SJSA1 (cell line): ENCODE measurements around the gene OR10H3. TPM values are rescaled to one million over a fixed set of nuclear protein-coding genes. Genes with fewer than 3 reads are reported as not detected.

Source experiments
- DNase-seq, 2 experiments: peaks; one replicate each; pipeline ENCODE4 v3.0.0-alpha.2; 2015 to 2020; ENCODE audit warnings: low spot score in 2 of 2, low read depth in 1 of 2
- H3K27ac ChIP-seq: fragments of 250-450 bp; sonication (Bioruptor Pico); 2 replicates; pipeline ENCODE4 v1.5.1; 2020; ENCODE audit warnings: mild to moderate bottlenecking, moderate library complexity
- H3K27me3 ChIP-seq: fragments of 250-450 bp; sonication (Bioruptor Pico); replicated peaks from 2 replicates; pipeline ENCODE4 v1.5.1; 2020; ENCODE audit warnings: mild to moderate bottlenecking, moderate library complexity
- H3K36me3 ChIP-seq: fragments of 250-450 bp; sonication (Bioruptor Pico); 2 replicates; pipeline ENCODE4 v1.5.1; 2020; ENCODE audit warnings: mild to moderate bottlenecking
- H3K4me1 ChIP-seq: fragments of 250-450 bp; sonication (Bioruptor Pico); replicated peaks from 2 replicates; pipeline ENCODE4 v1.6.1; 2021; ENCODE audit warnings: mild to moderate bottlenecking
- H3K4me3 ChIP-seq: fragments of 250-450 bp; sonication (Bioruptor Pico); 2 replicates; pipeline ENCODE4 v1.5.1; 2020; ENCODE audit warnings: mild to moderate bottlenecking
- H3K9me3 ChIP-seq: fragments of 250-450 bp; sonication (Bioruptor Pico); replicated peaks from 2 replicates; pipeline ENCODE4 v1.5.1; 2020; ENCODE audit warnings: mild to moderate bottlenecking
- total RNA-seq: library from RNA; depleted of rRNA; stranded (reverse); fragments of >200 nt; shearing (Covaris generic); gene quantifications from 2 replicates; pipeline ENCODE4 v1.2.3, GENCODE V29; 2014; rRNA removed

Gene OR10H3
- total RNA-seq, 1 experiment from 2014 or later: not detected

DNA sequence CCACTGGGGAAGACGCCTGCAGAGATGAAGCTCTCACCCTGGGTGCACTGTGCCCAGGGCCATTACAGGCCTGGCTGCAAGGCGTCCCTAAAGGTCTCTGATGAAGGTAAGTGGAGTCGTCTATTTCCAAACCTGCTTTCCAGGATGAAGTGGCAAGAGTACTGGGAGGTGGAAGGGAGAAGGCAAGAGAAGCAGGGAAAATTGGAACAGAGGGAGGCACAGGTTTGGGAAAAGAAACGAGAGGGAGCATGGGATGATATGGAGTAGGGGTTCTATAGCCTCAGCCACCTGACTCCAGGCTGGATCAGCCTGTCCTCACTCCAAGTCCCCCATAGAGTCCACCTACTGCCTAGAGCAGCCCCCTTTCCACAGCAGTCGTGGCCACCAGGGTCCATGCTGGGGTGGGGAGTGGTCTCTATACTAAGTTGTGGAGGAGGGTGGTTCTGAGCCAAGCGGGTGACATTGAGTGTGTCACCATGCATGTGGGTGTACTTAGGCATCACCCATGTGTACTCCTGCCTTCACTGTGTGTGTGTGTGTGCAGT lies 49.9 kb downstream of the OR10H3 start, which contains the start of gene OR10H5:
TSS of gene OR10H5 (plus strand) at position 51 of the 545 bp plus-strand sequence. CDS start 6,388 bp downstream, outside the sequence.
- H3K36me3 ChIP-seq: no peaks in the 10 kb centered on the region
- H3K27ac ChIP-seq: no peak within 1 kb of the TSS
- no peak for DNase-seq
- no peak within 1 kb of the TSS for H3K4me3 ChIP-seq
- H3K4me1 ChIP-seq: no peaks in the 10 kb centered on the region
- H3K27me3 ChIP-seq: no peaks in the 10 kb centered on the region
- H3K9me3 ChIP-seq: no peaks in the 10 kb centered on the region

DNA sequence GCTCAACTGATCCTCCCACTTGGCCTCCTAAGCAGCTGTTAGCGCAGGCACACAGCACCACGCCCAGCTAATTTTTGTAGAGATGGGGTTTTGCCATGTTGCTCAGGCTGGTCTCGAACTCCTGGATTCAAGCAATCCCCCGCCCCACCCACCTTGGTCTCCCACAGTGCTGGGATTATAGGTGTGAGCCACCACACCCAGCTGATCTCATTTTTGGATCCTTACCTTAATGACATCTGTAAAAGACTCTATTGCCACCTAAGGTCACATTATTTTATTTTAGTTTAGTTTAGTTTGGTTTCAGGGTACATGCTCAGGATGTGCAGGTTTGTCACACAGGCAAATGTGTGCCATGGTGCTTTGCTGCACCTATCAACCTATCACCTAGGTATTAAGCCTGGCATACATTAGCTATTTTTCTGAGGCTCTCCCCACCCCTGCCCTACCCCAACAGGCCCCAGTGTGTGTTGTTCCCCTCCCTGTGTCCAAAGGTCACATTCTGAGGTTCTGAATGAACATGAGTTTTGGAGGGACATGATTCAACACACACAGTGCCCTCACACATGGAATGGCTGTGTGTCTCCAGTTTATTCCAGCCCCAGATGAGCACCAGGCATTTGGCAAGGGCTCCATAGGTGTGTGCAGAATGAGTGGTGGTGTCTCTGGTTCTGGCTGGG lies 50.9 kb downstream of the OR10H3 start:
- Histone ChIP-seq H3K27me3 (no peaks in the 10 kb centered on the region), H3K36me3 (no peaks in the 10 kb centered on the region), H3K4me3 (no peak overlapping the region), H3K4me1 (no peaks in the 10 kb centered on the region), H3K9me3 (no peaks in the 10 kb centered on the region), H3K27ac (no peak overlapping the region)
- no peak for DNase-seq

DNA sequence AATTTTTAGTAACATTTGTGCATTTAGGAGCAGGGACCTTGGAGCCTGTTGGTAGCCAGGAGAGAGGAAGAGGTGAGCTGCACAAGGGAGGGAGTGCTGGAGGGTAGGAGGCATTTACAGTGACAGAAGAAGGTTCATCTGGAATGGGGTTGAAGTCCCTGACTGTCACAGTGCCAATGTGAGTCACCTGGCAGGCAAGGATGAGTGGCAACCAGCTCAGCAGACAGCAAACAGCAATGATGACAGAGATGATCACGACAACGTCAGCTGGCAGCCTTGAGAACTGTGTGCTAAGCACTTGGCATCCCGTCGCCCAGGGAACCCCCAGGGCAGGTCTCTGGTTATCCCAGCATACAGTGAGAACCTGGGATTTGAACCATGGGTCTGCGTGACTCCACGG lies 52.3 kb downstream of the OR10H3 start:
- no peaks in the 10 kb centered on the region for H3K4me1 ChIP-seq
- H3K4me3 ChIP-seq: no peak overlapping the region
- H3K27ac ChIP-seq: no peak overlapping the region

More for the DNA sequence above, 52.3 kb downstream of the OR10H3 start:
- Histone ChIP-seq H3K36me3 (no peaks in the 10 kb centered on the region), H3K27me3 (no peaks in the 10 kb centered on the region), H3K9me3 (no peaks in the 10 kb centered on the region)
- DNase-seq: no peak

Other genes with a start within 250 kb of the OR10H3 start
- not detected in 2 replicates for gene CYP4F22, start 229.5 kb upstream of the OR10H3 start, total RNA-seq
- gene CYP4F8, start 122.8 kb upstream of the OR10H3 start, total RNA-seq: not detected in 2 replicates
- not detected in 2 replicates for gene CYP4F3, start 97.1 kb upstream of the OR10H3 start, total RNA-seq
- not detected in 2 replicates for gene CYP4F12, start 64.9 kb upstream of the OR10H3 start, total RNA-seq
- gene OR10H2, start 10.0 kb upstream of the OR10H3 start, total RNA-seq: not detected in 2 replicates
- gene OR10H5, start 49.7 kb downstream of the OR10H3 start, total RNA-seq: not detected in 2 replicates
- not detected in 2 replicates for gene OR10H1, start 77.7 kb downstream of the OR10H3 start, total RNA-seq
- not detected in 2 replicates for gene CYP4F2, start 160.1 kb downstream of the OR10H3 start, total RNA-seq
- gene CYP4F11, start 196.5 kb downstream of the OR10H3 start, total RNA-seq: not detected in 2 replicates
- gene OR10H4, start 211.0 kb downstream of the OR10H3 start, total RNA-seq: not detected in 2 replicates